WI38 (cell line): ENCODE results near the gene GOLGA7B.

Experiments used
- H3K4me3 ChIP-seq: 2 replicates; pipeline ENCODE4 v1.5.1; 2011; ENCODE audit warnings: low read depth, mild to moderate bottlenecking, control low read depth, low read length
- TF ChIP-seq, protein P1 (sequence below): IDR thresholded peaks from 2 replicates; pipeline ENCODE4 v1.5.1; 2012; ENCODE audit warnings: low read depth, mild to moderate bottlenecking, control low read depth, low read length

Gene GOLGA7B

DNA sequence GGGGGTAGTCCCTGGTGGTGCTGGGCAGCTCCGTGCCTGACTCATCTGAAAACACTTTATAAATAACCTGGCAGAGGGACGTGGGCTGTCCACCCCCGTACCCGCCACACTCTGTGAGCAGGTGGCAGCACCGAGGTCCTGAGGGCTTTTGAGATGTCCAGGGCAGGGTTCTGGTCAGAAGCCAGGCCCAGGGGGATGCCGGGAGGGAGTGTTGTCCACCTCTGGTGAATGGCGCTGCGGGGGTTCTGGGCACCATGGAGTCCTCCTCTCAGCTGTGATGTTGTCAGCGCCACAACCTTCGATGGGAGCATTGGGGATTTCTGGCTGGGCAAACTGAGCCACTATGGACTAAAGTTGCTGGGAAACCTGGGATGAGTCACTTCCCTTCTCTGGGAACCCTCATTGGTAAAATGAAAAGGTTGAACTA lies 27.4 kb upstream of the GOLGA7B start:
- no peak overlapping the region for H3K4me3 ChIP-seq
- TF ChIP-seq, protein P1, sequence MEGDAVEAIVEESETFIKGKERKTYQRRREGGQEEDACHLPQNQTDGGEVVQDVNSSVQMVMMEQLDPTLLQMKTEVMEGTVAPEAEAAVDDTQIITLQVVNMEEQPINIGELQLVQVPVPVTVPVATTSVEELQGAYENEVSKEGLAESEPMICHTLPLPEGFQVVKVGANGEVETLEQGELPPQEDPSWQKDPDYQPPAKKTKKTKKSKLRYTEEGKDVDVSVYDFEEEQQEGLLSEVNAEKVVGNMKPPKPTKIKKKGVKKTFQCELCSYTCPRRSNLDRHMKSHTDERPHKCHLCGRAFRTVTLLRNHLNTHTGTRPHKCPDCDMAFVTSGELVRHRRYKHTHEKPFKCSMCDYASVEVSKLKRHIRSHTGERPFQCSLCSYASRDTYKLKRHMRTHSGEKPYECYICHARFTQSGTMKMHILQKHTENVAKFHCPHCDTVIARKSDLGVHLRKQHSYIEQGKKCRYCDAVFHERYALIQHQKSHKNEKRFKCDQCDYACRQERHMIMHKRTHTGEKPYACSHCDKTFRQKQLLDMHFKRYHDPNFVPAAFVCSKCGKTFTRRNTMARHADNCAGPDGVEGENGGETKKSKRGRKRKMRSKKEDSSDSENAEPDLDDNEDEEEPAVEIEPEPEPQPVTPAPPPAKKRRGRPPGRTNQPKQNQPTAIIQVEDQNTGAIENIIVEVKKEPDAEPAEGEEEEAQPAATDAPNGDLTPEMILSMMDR, result no peak

DNA sequence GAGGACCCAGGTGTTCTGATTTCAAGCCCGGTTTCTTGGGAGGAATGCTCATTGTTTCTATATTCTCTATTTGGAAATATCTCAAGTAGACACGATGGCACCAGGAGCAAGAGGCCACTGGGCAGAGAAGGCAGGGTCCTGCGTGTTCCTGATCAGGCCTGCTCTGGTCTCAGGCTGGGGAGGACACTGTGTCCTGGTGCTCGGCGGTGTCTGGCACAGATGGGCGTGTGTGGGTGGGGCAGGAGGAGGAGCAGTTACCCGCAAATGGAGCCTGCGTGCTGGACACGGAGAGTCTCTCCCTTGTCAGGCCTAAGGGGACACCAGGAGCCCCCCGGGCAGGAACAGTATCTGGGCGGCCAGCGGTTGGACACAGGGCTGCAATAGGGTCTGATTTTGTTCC lies 25.9 kb upstream of the GOLGA7B start:
- TF ChIP-seq, protein P1, result no peak

DNA sequence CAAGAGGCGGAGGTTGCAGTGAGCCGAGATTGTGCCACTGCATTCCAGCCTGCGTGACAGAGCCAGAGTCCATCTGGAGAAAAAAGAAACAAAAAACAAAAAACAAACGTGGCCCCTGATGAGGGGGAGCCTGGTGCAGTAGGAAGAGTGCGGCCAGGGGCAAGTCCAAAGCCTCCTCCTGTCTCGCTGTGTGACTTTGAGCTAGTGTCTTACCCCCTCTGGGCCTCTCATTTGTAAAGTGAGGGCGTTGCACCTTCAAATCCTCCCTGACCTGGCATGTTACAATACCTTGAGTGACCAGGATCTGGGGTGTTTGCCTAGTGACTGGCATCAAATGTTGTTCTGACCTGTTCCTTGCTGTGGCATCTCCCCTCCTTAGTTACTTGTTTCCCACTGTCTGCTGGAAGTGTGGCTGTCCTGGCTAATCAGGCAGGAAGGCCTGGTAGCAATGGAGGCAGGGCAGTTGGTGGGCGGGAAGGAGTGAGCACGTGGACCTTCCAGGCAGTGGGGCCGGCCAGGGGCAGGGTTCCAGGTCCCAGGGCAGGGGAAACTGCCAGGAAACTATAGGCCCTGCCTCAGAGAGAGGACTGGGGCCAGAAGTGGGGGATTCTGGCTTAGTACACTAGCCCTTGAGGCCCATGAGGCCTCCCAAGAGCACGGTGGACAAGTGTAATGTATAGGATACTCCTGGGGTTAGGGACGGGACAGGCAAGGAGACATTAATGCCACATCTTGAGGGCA lies 24.5 kb upstream of the GOLGA7B start:
- no peak overlapping the region for H3K4me3 ChIP-seq

More for the DNA sequence above, 25.9 kb upstream of the GOLGA7B start:
- no peak overlapping the region for H3K4me3 ChIP-seq

DNA sequence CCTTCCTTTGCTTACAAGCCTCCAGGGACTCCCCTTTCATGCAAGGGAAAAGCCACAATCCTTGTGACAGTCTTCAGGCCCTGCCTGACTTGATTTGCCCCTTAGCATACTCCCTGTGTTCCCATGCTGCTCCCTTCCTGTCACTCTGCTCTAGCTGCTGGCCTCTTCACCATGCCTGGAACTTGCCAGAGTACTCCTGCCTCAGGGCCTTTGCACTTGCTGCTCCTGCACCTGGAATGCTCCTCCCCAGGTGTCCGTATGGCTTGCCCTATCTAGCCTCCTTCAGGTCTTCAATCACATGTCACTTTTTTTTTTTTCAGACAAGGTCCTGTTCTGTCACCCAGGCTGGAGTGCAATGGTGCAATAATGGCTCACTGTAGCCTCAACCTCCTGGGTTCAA lies 22.8 kb upstream of the GOLGA7B start:
- H3K4me3 ChIP-seq, result no peak overlapping the region
- TF ChIP-seq, protein P1, result no peak

More for the DNA sequence above, 24.5 kb upstream of the GOLGA7B start:
- TF ChIP-seq, protein P1, result no peak

DNA sequence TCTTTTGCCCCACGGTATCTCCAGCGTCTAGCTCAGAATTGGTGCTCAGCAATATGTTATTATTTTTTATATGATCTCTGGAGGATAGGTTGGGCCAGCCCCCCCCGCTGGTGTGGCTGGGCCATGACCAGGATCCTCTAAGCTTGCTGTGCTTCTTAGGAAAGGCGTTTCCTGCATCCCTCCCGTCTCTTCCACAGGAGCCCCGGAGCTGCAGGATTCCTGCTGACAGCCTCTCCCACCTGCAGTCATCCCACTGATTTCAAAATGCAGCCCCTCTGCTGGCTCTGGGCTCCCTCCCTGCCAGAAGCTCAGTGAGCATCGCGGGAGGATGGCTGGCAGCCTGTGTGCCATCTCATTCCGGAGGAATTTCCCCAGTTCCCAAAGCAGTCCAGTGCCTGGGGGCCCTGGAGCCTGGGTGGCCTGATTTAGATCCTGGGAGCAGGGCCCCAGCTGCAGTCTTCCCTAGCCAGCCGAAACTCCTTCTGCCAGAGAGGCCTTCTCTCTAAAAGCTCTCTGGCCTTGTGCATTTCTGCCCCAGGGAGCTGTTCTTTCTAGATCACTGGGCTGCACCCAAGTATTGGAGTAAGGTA lies 21.8 kb upstream of the GOLGA7B start:
- TF ChIP-seq, protein P1, result no peak
- H3K4me3 ChIP-seq, result no peak overlapping the region

DNA sequence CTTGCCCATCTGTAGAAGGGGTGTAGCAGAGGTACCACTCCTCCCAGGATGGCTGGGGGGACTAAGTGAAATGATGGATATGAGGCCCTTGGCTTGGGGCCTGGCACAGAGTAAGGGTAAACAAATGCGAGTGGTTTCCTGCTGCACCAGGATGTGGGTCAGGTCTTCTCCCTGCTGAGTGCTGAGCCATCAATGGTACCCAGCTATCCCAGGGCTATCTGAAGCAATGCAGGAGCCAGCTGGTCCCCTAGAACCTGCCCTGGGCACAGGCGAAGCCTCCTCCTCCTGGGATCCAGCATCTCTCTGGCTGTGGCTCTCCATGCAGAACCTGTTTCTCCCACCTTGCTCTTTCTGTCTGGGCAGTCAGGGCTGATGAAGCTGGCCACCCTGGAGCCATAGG lies 20.9 kb upstream of the GOLGA7B start:
- TF ChIP-seq, protein P1, result no peak
- no peak overlapping the region for H3K4me3 ChIP-seq

DNA sequence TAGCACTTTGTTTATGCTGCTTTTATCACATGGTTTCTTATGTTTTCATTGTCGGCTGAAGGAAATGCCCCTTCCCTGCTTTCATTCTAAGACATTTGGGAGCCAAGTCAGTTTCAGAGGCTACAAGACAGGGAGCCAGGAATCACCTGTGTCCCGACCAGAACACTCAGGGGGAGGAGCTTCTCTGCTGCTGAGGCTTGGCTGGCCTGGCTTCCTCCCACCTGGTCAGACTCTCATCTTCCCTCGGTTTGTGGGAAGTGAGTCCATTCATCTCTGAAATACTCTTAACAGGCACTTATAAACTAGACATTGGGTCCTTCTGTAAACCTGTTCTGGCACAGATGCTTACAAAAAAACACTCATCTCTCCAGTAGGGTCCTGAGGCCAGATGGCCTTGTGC lies 19.6 kb upstream of the GOLGA7B start:
- H3K4me3 ChIP-seq, result no peak overlapping the region
- TF ChIP-seq, protein P1, result no peak
